Esophagus squamous epithelium (tissue), 4 donors: ENCODE data around the gene KIFC3.

Experiments
- POLR2A ChIP-seq, 4 donors: fragments of 450-650 bp; IDR thresholded peaks; one replicate each; pipeline ENCODE4 v1.6.1; 2017; ENCODE audit warnings: antibody characterized with exemption in 4 of 4, mild to moderate bottlenecking in 4 of 4, moderate library complexity in 3 of 4
- TF ChIP-seq, protein P1 (sequence below), 6 experiments: fragments of 450-650 bp in 4 of 6; fragments of 200-600 bp in 2 of 6; sonication (generic) in 2 of 6; IDR thresholded peaks; one replicate each; pipeline ENCODE4 v1.5.1; 2016 to 2019; ENCODE audit warnings: antibody characterized with exemption in 6 of 6, mild to moderate bottlenecking in 4 of 6, moderate library complexity in 4 of 6

DNA sequence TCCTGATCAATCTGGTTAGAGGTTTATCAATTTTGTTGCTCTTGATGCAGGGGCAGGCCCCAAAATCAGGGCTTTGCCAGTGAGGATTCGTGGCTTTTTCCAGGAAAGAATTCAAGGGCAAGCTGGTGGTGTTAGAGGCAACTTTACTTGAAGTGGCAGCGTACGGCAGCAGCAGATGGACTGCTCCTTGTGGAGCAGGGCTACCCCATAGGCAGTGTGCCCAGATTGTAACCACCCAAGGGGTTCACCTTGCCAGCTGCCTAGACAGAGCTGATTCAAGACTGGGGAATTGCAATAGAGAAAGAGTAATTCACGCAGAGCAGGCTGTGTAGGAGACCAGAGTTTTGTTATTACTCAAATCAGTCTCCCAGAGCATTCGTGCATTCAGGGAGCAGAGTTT, 90.9 kb downstream of the KIFC3 start:
- TF ChIP-seq, protein P1, sequence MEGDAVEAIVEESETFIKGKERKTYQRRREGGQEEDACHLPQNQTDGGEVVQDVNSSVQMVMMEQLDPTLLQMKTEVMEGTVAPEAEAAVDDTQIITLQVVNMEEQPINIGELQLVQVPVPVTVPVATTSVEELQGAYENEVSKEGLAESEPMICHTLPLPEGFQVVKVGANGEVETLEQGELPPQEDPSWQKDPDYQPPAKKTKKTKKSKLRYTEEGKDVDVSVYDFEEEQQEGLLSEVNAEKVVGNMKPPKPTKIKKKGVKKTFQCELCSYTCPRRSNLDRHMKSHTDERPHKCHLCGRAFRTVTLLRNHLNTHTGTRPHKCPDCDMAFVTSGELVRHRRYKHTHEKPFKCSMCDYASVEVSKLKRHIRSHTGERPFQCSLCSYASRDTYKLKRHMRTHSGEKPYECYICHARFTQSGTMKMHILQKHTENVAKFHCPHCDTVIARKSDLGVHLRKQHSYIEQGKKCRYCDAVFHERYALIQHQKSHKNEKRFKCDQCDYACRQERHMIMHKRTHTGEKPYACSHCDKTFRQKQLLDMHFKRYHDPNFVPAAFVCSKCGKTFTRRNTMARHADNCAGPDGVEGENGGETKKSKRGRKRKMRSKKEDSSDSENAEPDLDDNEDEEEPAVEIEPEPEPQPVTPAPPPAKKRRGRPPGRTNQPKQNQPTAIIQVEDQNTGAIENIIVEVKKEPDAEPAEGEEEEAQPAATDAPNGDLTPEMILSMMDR (IDR thresholded peaks at IDR 0.05), result no peak
- TF ChIP-seq POLR2A (IDR thresholded peaks at IDR 0.05), result no peak
